GM21367 (cell line): ENCODE results near the gene KLF9.

Experiments
- ATAC-seq: cut with Tn5 transposase; IDR thresholded peaks from one replicate; pipeline ENCODE4 v1.9.1; 2021; ENCODE audit not compliant: unreplicated experiment

The KLF9 gene

GRCh38 chr9:70422371-70423043 is 8.1 kb upstream of the KLF9 start:
- no peak for ATAC-seq

- no peak for ATAC-seq
These were observed 7.1 kb upstream of the KLF9 start for GRCh38 chr9:70421272-70422180.

- ATAC-seq, result peak; percentile 0
These were observed 6.2 kb upstream of the KLF9 start for GRCh38 chr9:70420441-70421271.

- ATAC-seq, result peak; percentile 43
These were observed 5.3 kb upstream of the KLF9 start for GRCh38 chr9:70419556-70420440.

GRCh38 chr9:70418822-70419555 is 4.5 kb upstream of the KLF9 start:
- peak; percentile 45 for ATAC-seq

GRCh38 chr9:70415476-70415875 is 1.0 kb upstream of the KLF9 start:
- no peak for ATAC-seq

GRCh38 chr9:70415041-70415440 is 584 bp upstream of the KLF9 start:
- no peak for ATAC-seq

GRCh38 chr9:70413464-70413798 is 1.0 kb downstream of the KLF9 start:
- ATAC-seq, result peak; percentile 13

GRCh38 chr9:70412832-70413463 is 1.5 kb downstream of the KLF9 start:
- ATAC-seq, result peak; percentile 0

GRCh38 chr9:70411930-70412831 is 2.3 kb downstream of the KLF9 start:
- ATAC-seq, result peak; percentile 30

- ATAC-seq, result no peak
These were observed 3.1 kb downstream of the KLF9 start for GRCh38 chr9:70411121-70411929.

- ATAC-seq, result no peak
These were observed 4.1 kb downstream of the KLF9 start for GRCh38 chr9:70410368-70410767.

- no peak for ATAC-seq
These were observed 4.7 kb downstream of the KLF9 start for GRCh38 chr9:70409800-70410199.

GRCh38 chr9:70409280-70409679 is 5.2 kb downstream of the KLF9 start:
- ATAC-seq, result no peak

GRCh38 chr9:70408393-70409040 is 5.9 kb downstream of the KLF9 start:
- ATAC-seq, result no peak

- no peak for ATAC-seq
These were observed 7.4 kb downstream of the KLF9 start for GRCh38 chr9:70407081-70407503.

- ATAC-seq, result peak; percentile 78
These were observed 8.0 kb downstream of the KLF9 start for GRCh38 chr9:70406434-70406862.
